ENCODE results near the gene KCTD5.

KCTD5 gene

DNA sequence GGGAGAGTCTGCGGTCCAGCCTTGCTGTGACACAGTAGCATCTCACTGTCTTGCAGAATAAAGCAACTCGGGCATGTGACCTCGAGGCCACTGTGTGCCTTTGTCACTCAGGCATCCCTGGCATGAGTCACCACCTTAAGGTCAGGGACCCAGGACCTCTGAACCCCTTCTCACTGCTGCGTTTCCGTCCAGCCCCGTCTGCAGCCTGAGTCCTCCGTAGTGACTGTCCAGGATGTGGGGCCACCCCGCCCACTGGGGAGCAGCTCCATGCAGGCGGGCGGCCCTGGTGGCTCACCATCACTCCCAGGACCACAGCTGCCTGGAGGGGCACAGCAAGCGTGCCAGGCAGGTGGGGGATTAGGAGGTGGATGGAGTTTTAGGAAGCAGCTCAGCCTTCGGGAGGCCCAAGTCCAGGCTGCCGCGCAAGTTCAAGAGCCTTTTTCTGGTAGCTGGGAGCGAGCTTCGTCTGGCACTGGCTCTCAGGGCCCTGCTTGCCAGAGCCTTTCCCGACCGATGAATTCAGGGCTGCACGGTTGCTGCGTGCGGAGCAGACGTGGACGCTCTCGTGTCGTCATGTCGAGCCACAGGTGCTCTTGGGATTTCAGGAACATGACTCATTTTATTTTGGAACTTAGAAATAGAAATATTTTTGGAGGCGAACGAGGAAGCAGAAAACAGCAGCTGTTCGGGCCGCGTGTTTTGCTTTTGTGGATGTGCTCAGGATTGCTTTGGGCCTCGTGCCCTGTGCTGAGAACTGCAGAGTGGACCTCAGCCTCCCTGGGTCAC is 16.8 kb downstream of the KCTD5 start:
- no peak for TF ChIP-seq SUZ12 (IDR thresholded peaks at IDR 0.05)
- TF ChIP-seq CTBP1 (IDR thresholded peaks at IDR 0.05; ENCODE audit: borderline replicate concordance) = no peak
- no peak for TF ChIP-seq HDGF (IDR thresholded peaks at IDR 0.05; ENCODE audit: borderline replicate concordance)
- no peak for TF ChIP-seq TARDBP (IDR thresholded peaks at IDR 0.05)
- no peak for TF ChIP-seq BHLHE40 (IDR thresholded peaks at IDR 0.05; ENCODE audit: borderline replicate concordance)
- TF ChIP-seq FOXK2 (IDR thresholded peaks at IDR 0.05) = no peak
- no peak for TF ChIP-seq SP1 (IDR thresholded peaks at IDR 0.05)
- TF ChIP-seq FOXA1 (IDR thresholded peaks at IDR 0.05) = no peak
- TF ChIP-seq ZNF384 (IDR thresholded peaks at IDR 0.05) = no peak
- TF ChIP-seq ELF4 (IDR thresholded peaks at IDR 0.05) = no peak
- POLR2A ChIA-PET = interaction anchor here (1.3 kb wide), 1 partner anchor 17 kb away, joined by 5 read pairs; the partner anchor contains the start of gene KCTD5
- CTCF ChIA-PET = no interaction called here
- DNase-seq (ENCODE audit: extremely low spot score) = no peak

DNA sequence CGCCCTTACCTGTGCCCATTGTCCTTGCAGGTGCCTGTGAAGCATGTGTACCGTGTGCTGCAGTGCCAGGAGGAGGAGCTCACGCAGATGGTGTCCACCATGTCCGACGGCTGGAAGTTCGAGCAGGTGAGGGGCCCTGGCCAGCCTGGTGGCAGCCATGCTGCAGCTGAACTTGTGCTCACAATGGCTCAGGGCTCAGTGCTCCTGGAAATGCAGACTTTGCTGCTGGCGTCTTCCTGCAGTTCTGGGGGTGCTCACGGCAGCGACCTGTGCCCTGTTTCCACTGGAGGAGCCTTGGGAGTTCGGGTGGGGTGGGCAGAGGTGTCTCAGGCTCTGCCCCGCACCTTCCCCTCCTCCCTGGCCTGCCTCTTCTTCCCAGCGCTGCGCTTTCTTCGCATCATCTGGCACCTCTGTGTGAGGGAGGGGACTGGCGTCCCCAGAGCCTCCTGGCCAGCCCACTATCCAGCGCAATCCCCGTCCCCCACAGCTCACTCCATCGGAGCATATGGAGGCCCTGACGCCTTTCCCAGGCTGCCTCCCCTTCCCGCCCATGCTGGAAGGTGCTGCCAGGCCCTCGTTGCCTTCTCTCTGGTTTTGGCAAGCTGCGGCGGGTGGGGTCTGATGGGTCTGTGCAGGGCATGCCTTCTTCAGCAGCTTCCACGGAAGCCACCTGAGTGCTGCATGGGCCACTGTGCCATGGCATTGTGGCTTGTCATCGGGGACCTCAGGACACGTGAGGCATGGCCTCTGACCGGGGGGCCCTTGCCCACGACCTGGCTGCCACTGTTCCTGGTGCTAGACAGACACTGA is 17.7 kb downstream of the KCTD5 start:
- no peak for DNase-seq (ENCODE audit: extremely low spot score)
- POLR2A ChIA-PET = interaction anchor here (1.3 kb wide), 1 partner anchor 18 kb away, joined by 5 read pairs; the partner anchor contains the start of gene KCTD5
- CTCF ChIA-PET = no interaction called here

DNA sequence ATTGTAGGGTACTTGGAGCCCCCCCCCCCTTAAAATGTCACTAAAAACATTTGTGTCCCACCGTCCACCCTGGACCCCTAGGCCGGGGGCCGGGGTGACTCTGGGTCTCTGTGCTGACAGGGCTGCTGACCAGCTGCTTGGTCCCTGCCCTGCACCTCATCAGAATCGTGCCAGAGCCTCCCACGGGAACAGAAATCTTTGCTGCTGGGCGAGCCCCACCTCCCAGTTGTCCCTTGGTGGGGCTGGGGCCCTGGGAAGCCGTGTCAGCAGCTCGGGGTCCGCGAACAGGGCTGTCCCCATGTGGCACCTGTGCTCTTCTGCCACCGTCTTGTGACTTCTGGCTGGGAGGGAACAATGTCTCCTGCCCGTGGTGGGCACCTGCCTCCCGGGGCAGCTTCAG is 18.5 kb downstream of the KCTD5 start:
- no peak for DNase-seq (ENCODE audit: extremely low spot score)
- CTCF ChIA-PET = no interaction called here
- POLR2A ChIA-PET = interaction anchor here (1.3 kb wide), 1 partner anchor 18 kb away, joined by 5 read pairs; the partner anchor contains the start of gene KCTD5
- TF ChIP-seq ZNF384 (IDR thresholded peaks at IDR 0.05) (no peak), ARNT (IDR thresholded peaks at IDR 0.05) (no peak), FOXA1 (IDR thresholded peaks at IDR 0.05) (no peak), HDGF (IDR thresholded peaks at IDR 0.05; ENCODE audit: borderline replicate concordance) (no peak), TARDBP (IDR thresholded peaks at IDR 0.05) (no peak), CTBP1 (IDR thresholded peaks at IDR 0.05; ENCODE audit: borderline replicate concordance) (no peak), FOXM1 (IDR thresholded peaks at IDR 0.05; ENCODE audit: borderline replicate concordance) (no peak), ELF4 (IDR thresholded peaks at IDR 0.05) (no peak), FOXK2 (IDR thresholded peaks at IDR 0.05) (no peak), SP1 (IDR thresholded peaks at IDR 0.05) (no peak), BHLHE40 (IDR thresholded peaks at IDR 0.05; ENCODE audit: borderline replicate concordance) (no peak), NFRKB (IDR thresholded peaks at IDR 0.05) (no peak)
- TF ChIP-seq, protein P1, sequence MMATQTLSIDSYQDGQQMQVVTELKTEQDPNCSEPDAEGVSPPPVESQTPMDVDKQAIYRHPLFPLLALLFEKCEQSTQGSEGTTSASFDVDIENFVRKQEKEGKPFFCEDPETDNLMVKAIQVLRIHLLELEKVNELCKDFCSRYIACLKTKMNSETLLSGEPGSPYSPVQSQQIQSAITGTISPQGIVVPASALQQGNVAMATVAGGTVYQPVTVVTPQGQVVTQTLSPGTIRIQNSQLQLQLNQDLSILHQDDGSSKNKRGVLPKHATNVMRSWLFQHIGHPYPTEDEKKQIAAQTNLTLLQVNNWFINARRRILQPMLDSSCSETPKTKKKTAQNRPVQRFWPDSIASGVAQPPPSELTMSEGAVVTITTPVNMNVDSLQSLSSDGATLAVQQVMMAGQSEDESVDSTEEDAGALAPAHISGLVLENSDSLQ (IDR thresholded peaks at IDR 0.05) = no peak

More for the DNA sequence above, 17.7 kb downstream of the KCTD5 start:
- no peak for TF ChIP-seq FOXA1 (IDR thresholded peaks at IDR 0.05)
- no peak for TF ChIP-seq SUZ12 (IDR thresholded peaks at IDR 0.05)
- no peak for TF ChIP-seq CTBP1 (IDR thresholded peaks at IDR 0.05; ENCODE audit: borderline replicate concordance)
- no peak for TF ChIP-seq BHLHE40 (IDR thresholded peaks at IDR 0.05; ENCODE audit: borderline replicate concordance)
- TF ChIP-seq SP1 (IDR thresholded peaks at IDR 0.05) = no peak
- no peak for TF ChIP-seq ZNF384 (IDR thresholded peaks at IDR 0.05)
- TF ChIP-seq ARNT (IDR thresholded peaks at IDR 0.05) = no peak
- TF ChIP-seq NFRKB (IDR thresholded peaks at IDR 0.05) = no peak
- TF ChIP-seq ELF4 (IDR thresholded peaks at IDR 0.05) = no peak
- TF ChIP-seq, protein P1 (IDR thresholded peaks at IDR 0.05) = no peak
- no peak for TF ChIP-seq FOXK2 (IDR thresholded peaks at IDR 0.05)
- TF ChIP-seq TARDBP (IDR thresholded peaks at IDR 0.05) = no peak
- no peak for TF ChIP-seq LEF1 (IDR thresholded peaks at IDR 0.05; ENCODE audit: borderline replicate concordance)

DNA sequence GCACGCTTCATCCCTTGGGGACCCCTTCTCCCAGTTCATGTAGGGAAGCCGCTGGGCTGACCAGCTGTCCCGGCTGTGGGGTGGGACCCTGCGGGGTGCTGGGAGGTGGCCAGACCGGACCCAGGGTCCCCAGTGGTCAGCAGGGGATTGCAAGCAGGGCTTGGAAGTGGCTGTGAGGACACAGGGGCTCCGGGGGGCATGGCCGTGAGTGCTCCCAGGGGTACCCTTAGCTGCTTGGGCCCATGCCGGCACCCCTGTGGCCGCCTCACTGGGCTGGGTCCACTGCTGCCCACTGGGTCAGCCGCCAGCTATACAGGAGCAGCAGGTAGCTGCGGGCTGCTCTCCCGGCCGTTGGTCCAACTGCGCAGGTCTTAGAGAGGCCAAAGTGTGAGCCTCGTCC is 18.9 kb downstream of the KCTD5 start:
- no peak for DNase-seq (ENCODE audit: extremely low spot score)
- no peak for TF ChIP-seq TARDBP (IDR thresholded peaks at IDR 0.05)
- no peak for TF ChIP-seq BHLHE40 (IDR thresholded peaks at IDR 0.05; ENCODE audit: borderline replicate concordance)
- no peak for TF ChIP-seq NFRKB (IDR thresholded peaks at IDR 0.05)
- TF ChIP-seq CTBP1 (IDR thresholded peaks at IDR 0.05; ENCODE audit: borderline replicate concordance) = no peak
- TF ChIP-seq HDGF (IDR thresholded peaks at IDR 0.05; ENCODE audit: borderline replicate concordance) = no peak
- TF ChIP-seq L3MBTL2 (conservative IDR thresholded peaks at IDR 0.05) = no peak
- TF ChIP-seq FOXA1 (IDR thresholded peaks at IDR 0.05) = no peak
- TF ChIP-seq ELF4 (IDR thresholded peaks at IDR 0.05) = no peak
- no peak for TF ChIP-seq SUZ12 (IDR thresholded peaks at IDR 0.05)
- no peak for TF ChIP-seq ZNF384 (IDR thresholded peaks at IDR 0.05)
- TF ChIP-seq SP1 (IDR thresholded peaks at IDR 0.05) = no peak
- no peak for TF ChIP-seq LEF1 (IDR thresholded peaks at IDR 0.05; ENCODE audit: borderline replicate concordance)
- TF ChIP-seq ARNT (IDR thresholded peaks at IDR 0.05) = no peak
- TF ChIP-seq, protein P1 (IDR thresholded peaks at IDR 0.05) = no peak
- CTCF ChIA-PET = no interaction called here
- POLR2A ChIA-PET = no interaction called here

DNA sequence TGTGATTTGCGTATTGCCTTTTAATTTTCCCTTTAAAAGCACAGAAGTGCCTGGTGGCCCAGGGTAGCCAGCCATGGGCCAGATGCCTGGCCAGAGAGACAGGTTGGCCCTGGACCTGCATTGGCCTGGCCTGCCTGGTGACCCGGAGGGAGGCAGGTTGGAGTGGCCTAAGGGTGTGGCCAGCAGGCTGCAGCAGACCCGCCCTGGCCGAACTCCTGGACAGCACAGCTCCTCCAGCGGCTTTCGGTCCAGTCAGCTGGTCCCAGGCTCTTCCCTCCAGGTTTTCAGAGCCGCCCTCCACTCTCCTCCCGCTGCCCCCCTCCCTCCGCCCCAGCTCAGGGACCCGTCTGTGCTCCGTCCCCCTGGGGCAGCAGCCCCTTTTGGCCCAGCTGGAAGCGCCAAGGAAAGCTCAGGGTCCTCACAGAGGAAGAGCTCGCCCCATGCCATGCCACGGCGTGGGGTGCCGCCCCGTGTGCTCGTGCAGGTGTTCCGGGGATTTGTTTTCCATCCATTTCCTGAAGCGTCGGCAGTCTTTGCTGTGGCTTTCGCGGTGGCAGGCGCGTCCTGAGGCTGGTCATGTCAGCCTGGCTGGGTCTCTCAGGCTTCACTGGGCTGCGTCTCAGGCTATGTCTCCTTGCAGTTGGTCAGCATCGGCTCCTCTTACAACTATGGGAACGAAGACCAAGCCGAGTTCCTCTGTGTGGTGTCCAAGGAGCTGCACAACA is 19.6 kb downstream of the KCTD5 start:
- CTCF ChIA-PET = no interaction called here
- POLR2A ChIA-PET = no interaction called here
- TF ChIP-seq SUZ12 (IDR thresholded peaks at IDR 0.05) (no peak), FOXK2 (IDR thresholded peaks at IDR 0.05) (no peak), BHLHE40 (IDR thresholded peaks at IDR 0.05; ENCODE audit: borderline replicate concordance) (no peak)
- DNase-seq (ENCODE audit: extremely low spot score) = no peak
